Neural cell (in vitro differentiated cells): ENCODE data around the gene APEX1. TPM values are rescaled to one million over a fixed set of nuclear protein-coding genes. Genes with fewer than 3 reads are reported as not detected.
"Not testable (repeated sequence)": the region's sequence is repeated elsewhere in the genome, so short reads cannot be mapped to it uniquely, and the experiment has no call there.

ENCODE experiments used
- H2AFZ ChIP-seq: fragments of 200-600, 300-800 bp; sonication (generic), shearing (Covaris generic); 2 replicates; pipeline ENCODE4 v1.6.0; 2014; ENCODE audit warnings: low read depth, mild to moderate bottlenecking, antibody characterized with exemption, low read length, moderate library complexity
- H3F3A ChIP-seq: fragments of 200-600 bp; shearing (Covaris generic); 2 replicates; pipeline ENCODE4 v1.6.1; 2016; ENCODE audit warnings: mild to moderate bottlenecking, moderate library complexity, mixed read lengths, antibody characterized with exemption, low read length; ENCODE audit not compliant: insufficient read depth, poor library complexity, severe bottlenecking
- H3K27ac ChIP-seq: fragments of 200-600, 300-800 bp; sonication (generic), shearing (Covaris generic); 2 replicates; pipeline ENCODE4 v1.5.1; 2014; ENCODE audit warnings: mild to moderate bottlenecking, low read length, moderate library complexity
- H3K27me3 ChIP-seq: fragments of 300-800, 200-600 bp; sonication (generic), shearing (Covaris generic); 2 replicates; pipeline ENCODE4 v1.6.0; 2014; ENCODE audit warnings: mild to moderate bottlenecking, low read depth, low read length, moderate library complexity; ENCODE audit not compliant: insufficient read depth
- H3K36me3 ChIP-seq: fragments of 300-800, 200-600 bp; sonication (generic), shearing (Covaris generic); 2 replicates; pipeline ENCODE4 v1.5.1; 2014; ENCODE audit warnings: mild to moderate bottlenecking, antibody characterized with exemption, low read length, moderate library complexity; ENCODE audit not compliant: insufficient read depth
- H3K4me2 ChIP-seq: fragments of 300-800, 200-600 bp; sonication (generic), shearing (Covaris generic); 2 replicates; pipeline ENCODE4 v1.6.0; 2014; ENCODE audit warnings: mild to moderate bottlenecking, low read length
- H3K4me3 ChIP-seq: fragments of 300-800, 200-600 bp; sonication (generic), shearing (Covaris generic); 2 replicates; pipeline ENCODE4 v1.5.1; 2014; ENCODE audit warnings: mild to moderate bottlenecking, low read length, moderate library complexity
- H3K79me2 ChIP-seq: fragments of 200-600 bp; shearing (Covaris generic); replicated peaks from 2 replicates; pipeline ENCODE4 v1.6.0; 2014; ENCODE audit warnings: mild to moderate bottlenecking, low read length, moderate library complexity; ENCODE audit not compliant: insufficient read depth
- H3K9ac ChIP-seq: fragments of 300-800, 200-600 bp; sonication (generic), shearing (Covaris generic); 2 replicates; pipeline ENCODE4 v1.6.1; 2016; ENCODE audit warnings: mild to moderate bottlenecking, low read length, mixed read lengths
- H3K9me2 ChIP-seq: fragments of 200-600 bp; shearing (Covaris generic); 2 replicates; pipeline ENCODE4 v1.6.1; 2016; ENCODE audit warnings: mild to moderate bottlenecking, low read length, mixed read lengths; ENCODE audit not compliant: insufficient read depth
- H3K9me3 ChIP-seq: fragments of 200-600, 300-800 bp; sonication (generic), shearing (Covaris generic); 2 replicates; pipeline ENCODE4 v1.6.1; 2016; ENCODE audit warnings: mild to moderate bottlenecking, mixed run types, low read length, moderate library complexity, mixed read lengths
- H4K20me1 ChIP-seq: fragments of 200-600 bp; shearing (Covaris generic); 2 replicates; pipeline ENCODE4 v1.6.1; 2016; ENCODE audit warnings: mild to moderate bottlenecking, mixed run types; ENCODE audit not compliant: insufficient read depth
- CTCF ChIP-seq: fragments of 450-650 bp; IDR thresholded peaks from 2 replicates; pipeline ENCODE4 v1.5.1; 2014; ENCODE audit warnings: antibody characterized with exemption, mild to moderate bottlenecking, moderate library complexity; ENCODE audit not compliant: poor library complexity, severe bottlenecking
- EP300 ChIP-seq: fragments of 450-650 bp; conservative IDR thresholded peaks from 2 replicates; pipeline ENCODE4 v1.6.1; 2014; ENCODE audit warnings: antibody characterized with exemption, mild to moderate bottlenecking, moderate library complexity; ENCODE audit not compliant: poor library complexity, severe bottlenecking
- EZH2 ChIP-seq: fragments of 200-600, 300-800 bp; shearing (Covaris generic), sonication (generic); IDR thresholded peaks from 2 replicates; pipeline ENCODE4 v1.6.1; 2014; ENCODE audit warnings: antibody characterized with exemption, low read length, borderline replicate concordance, mild to moderate bottlenecking; ENCODE audit not compliant: insufficient read depth, poor library complexity, severe bottlenecking
- MXI1 ChIP-seq: fragments of 450-650 bp; conservative IDR thresholded peaks from 2 replicates; pipeline ENCODE4 v1.6.1; 2014; ENCODE audit warnings: antibody characterized with exemption, mild to moderate bottlenecking; ENCODE audit not compliant: poor library complexity, severe bottlenecking
- POLR2AphosphoS5 ChIP-seq: IDR thresholded peaks from 2 replicates; pipeline ENCODE4 v1.6.1; 2012
- RAD21 ChIP-seq: fragments of 450-650 bp; conservative IDR thresholded peaks from 2 replicates; pipeline ENCODE4 v1.6.1; 2014; ENCODE audit warnings: antibody characterized with exemption, mild to moderate bottlenecking, moderate library complexity
- REST ChIP-seq: IDR thresholded peaks from 2 replicates; pipeline ENCODE4 v1.6.1; 2012; ENCODE audit warnings: borderline replicate concordance
- SMC3 ChIP-seq: fragments of 450-650 bp; conservative IDR thresholded peaks from 2 replicates; pipeline ENCODE4 v1.6.1; 2014; ENCODE audit warnings: antibody characterized with exemption, mild to moderate bottlenecking, moderate library complexity; ENCODE audit not compliant: poor library complexity
- TAF1 ChIP-seq: IDR thresholded peaks from 2 replicates; pipeline ENCODE4 v1.6.1; 2012; ENCODE audit warnings: low read depth
- polyA plus RNA-seq: library from polyadenylated mRNA; depleted of rRNA; stranded (reverse); fragments of >200 nt; gene quantifications from 2 replicates; pipeline ENCODE4 v1.2.3, GENCODE V29; 2014

The APEX1 gene
- polyA plus RNA-seq, 1 donor from 2014 or later: 44.5 TPM

- no peaks in the 10 kb centered on the region for H3K9me3 ChIP-seq
- no peaks in the 10 kb centered on the region for H3K27me3 ChIP-seq
- H3K9ac ChIP-seq: no peak overlapping the region
- H3F3A ChIP-seq: no peaks in the 10 kb centered on the region
- no peak overlapping the region for H3K4me2 ChIP-seq
- no peaks in the 10 kb centered on the region for H4K20me1 ChIP-seq
- no peak overlapping the region for H2AFZ ChIP-seq
- H3K9me2 ChIP-seq: no peaks in the 10 kb centered on the region
- TF ChIP-seq EP300: no peak
- H3K36me3 ChIP-seq: no peaks in the 10 kb centered on the region
- no peak overlapping the region for H3K4me3 ChIP-seq
- H3K27ac ChIP-seq: no peak overlapping the region
- no peaks in the 10 kb centered on the region for H3K79me2 ChIP-seq
Measured at GRCh38 chr14:20501346-20501745, 46.3 kb downstream of the APEX1 start.

- Histone ChIP-seq H3K4me2 (no peak overlapping the region), H3K79me2 (no peaks in the 10 kb centered on the region), H2AFZ (no peak overlapping the region), H3F3A (no peaks in the 10 kb centered on the region), H3K9ac (no peak overlapping the region), H3K9me3 (no peaks in the 10 kb centered on the region), H3K27me3 (no peaks in the 10 kb centered on the region), H4K20me1 (no peaks in the 10 kb centered on the region), H3K4me3 (no peak overlapping the region), H3K27ac (no peak overlapping the region), H3K9me2 (no peaks in the 10 kb centered on the region), H3K36me3 (no peaks in the 10 kb centered on the region)
- TF ChIP-seq REST (no peak), MXI1 (no peak), SMC3 (no peak), POLR2AphosphoS5 (no peak), RAD21 (no peak), EZH2 (no peak), TAF1 (no peak), EP300 (no peak), CTCF (no peak)
Measured at GRCh38 chr14:20503898-20504297, 48.9 kb downstream of the APEX1 start.

- H3K9me3 ChIP-seq, H2AFZ ChIP-seq: not testable (repeated sequence)
Measured at GRCh38 chr14:20506276-20506675, 51.2 kb downstream of the APEX1 start.

GRCh38 chr14:20506752-20507151 is 51.7 kb downstream of the APEX1 start:
- H4K20me1 ChIP-seq, H3K36me3 ChIP-seq, H3K9me3 ChIP-seq, H3F3A ChIP-seq, H3K9ac ChIP-seq, H3K9me2 ChIP-seq, H3K4me2 ChIP-seq, H3K27me3 ChIP-seq, H3K27ac ChIP-seq, H3K79me2 ChIP-seq, H3K4me3 ChIP-seq, H2AFZ ChIP-seq: not testable (repeated sequence)

More at GRCh38 chr14:20506276-20506675, 51.2 kb downstream of the APEX1 start:
- H3K36me3 ChIP-seq, H3K9ac ChIP-seq, H3K9me2 ChIP-seq, H3F3A ChIP-seq, H3K4me2 ChIP-seq, H3K4me3 ChIP-seq, H4K20me1 ChIP-seq, H3K27ac ChIP-seq, H3K79me2 ChIP-seq, H3K27me3 ChIP-seq: not testable (repeated sequence)
